Trophoblast cell (in vitro differentiated cells and primary cell): ENCODE results near the gene DBI.

ENCODE experiments used
- DNase-seq, 2 donors: peaks; one replicate each; pipeline ENCODE4 v3.0.0-alpha.2; 2016
- H2AFZ ChIP-seq: 2 replicates; pipeline ENCODE4 v1.6.1; 2013; ENCODE audit warnings: low read length, moderate library complexity, mild to moderate bottlenecking; ENCODE audit not compliant: insufficient read depth, poor library complexity
- H2AK5ac ChIP-seq: 2 replicates; pipeline ENCODE4 v1.6.1; 2013; ENCODE audit warnings: mild to moderate bottlenecking, low read length
- H2BK120ac ChIP-seq: 2 replicates; pipeline ENCODE4 v1.6.1; 2013; ENCODE audit warnings: low read length, mild to moderate bottlenecking, moderate library complexity; ENCODE audit not compliant: insufficient read depth, poor library complexity
- H2BK12ac ChIP-seq: 2 replicates; pipeline ENCODE4 v1.6.1; 2013; ENCODE audit warnings: mild to moderate bottlenecking, low read length, moderate library complexity
- H2BK5ac ChIP-seq: 2 replicates; pipeline ENCODE4 v1.6.1; 2013; ENCODE audit warnings: low read length, low read depth, moderate library complexity, mild to moderate bottlenecking; ENCODE audit not compliant: poor library complexity
- H3K14ac ChIP-seq: 2 replicates; pipeline ENCODE4 v1.6.1; 2013; ENCODE audit warnings: mild to moderate bottlenecking, low read length
- H3K18ac ChIP-seq: 2 replicates; pipeline ENCODE4 v1.6.1; 2013; ENCODE audit warnings: mild to moderate bottlenecking, low read length
- H3K23ac ChIP-seq: 2 replicates; pipeline ENCODE4 v1.6.1; 2013; ENCODE audit warnings: low read length
- H3K27ac ChIP-seq: 2 replicates; pipeline ENCODE4 v1.5.1; 2013; ENCODE audit warnings: low read depth, mild to moderate bottlenecking, inconsistent platforms, low read length, moderate library complexity
- H3K27me3 ChIP-seq: 2 replicates; pipeline ENCODE4 v1.6.1; 2013; ENCODE audit warnings: inconsistent platforms, mild to moderate bottlenecking, low read length, moderate library complexity; ENCODE audit not compliant: insufficient read depth
- H3K36me3 ChIP-seq, 2 experiments: 1 replicate in 1 of 2; 2 replicates in 1 of 2; pipeline ENCODE4 v1.6.1; 2013; ENCODE audit warnings: low read length in 2 of 2, mild to moderate bottlenecking in 2 of 2, moderate library complexity in 1 of 2; ENCODE audit not compliant: insufficient read depth in 2 of 2, control insufficient read depth in 1 of 2
- H3K4ac ChIP-seq: 2 replicates; pipeline ENCODE4 v1.6.1; 2013; ENCODE audit warnings: low read depth, mild to moderate bottlenecking, low read length, moderate library complexity
- H3K4me1 ChIP-seq, 2 experiments: 1 replicate in 1 of 2; 2 replicates in 1 of 2; pipeline ENCODE4 v1.6.1; 2013; ENCODE audit warnings: low read length in 2 of 2, mild to moderate bottlenecking in 2 of 2, moderate library complexity in 1 of 2; ENCODE audit not compliant: insufficient read depth in 2 of 2, control insufficient read depth in 1 of 2
- H3K4me2 ChIP-seq: 2 replicates; pipeline ENCODE4 v1.6.1; 2013; ENCODE audit warnings: inconsistent platforms, mild to moderate bottlenecking, low read length, moderate library complexity
- H3K4me3 ChIP-seq: 2 replicates; pipeline ENCODE4 v1.5.1; 2013; ENCODE audit warnings: mild to moderate bottlenecking, low read depth, low read length, inconsistent platforms
- H3K79me1 ChIP-seq: one replicate; pipeline ENCODE4 v1.6.1; 2013; ENCODE audit warnings: low read length
- H3K79me2 ChIP-seq: 2 replicates; pipeline ENCODE4 v1.6.1; 2013; ENCODE audit warnings: low read length, mild to moderate bottlenecking; ENCODE audit not compliant: control insufficient read depth, insufficient read depth, poor library complexity
- H3K9ac ChIP-seq: 2 replicates; pipeline ENCODE4 v1.6.1; 2013; ENCODE audit warnings: mild to moderate bottlenecking, low read length
- H3K9me3 ChIP-seq: 2 replicates; pipeline ENCODE4 v1.6.1; 2013; ENCODE audit warnings: low read depth, mild to moderate bottlenecking, control low read depth, inconsistent platforms, low read length; ENCODE audit not compliant: insufficient read depth
- H4K12ac ChIP-seq: 2 replicates; pipeline ENCODE4 v1.6.1; 2013; ENCODE audit warnings: low read depth, mild to moderate bottlenecking, low read length, moderate library complexity
- H4K8ac ChIP-seq: 2 replicates; pipeline ENCODE4 v1.6.1; 2013; ENCODE audit warnings: low read depth, mild to moderate bottlenecking, low read length, moderate library complexity
- H4K91ac ChIP-seq: one replicate; pipeline ENCODE4 v1.6.1; 2013; ENCODE audit warnings: low read depth, mild to moderate bottlenecking, low read length, moderate library complexity
- WGBS: extraction: QIAGEN DNeasy Blood & Tissue Kit; methylation state at CpG from one replicate; pipeline ENCODE4 v1.1.7; 2013; ENCODE audit warnings: missing lambda C conversion rate; ENCODE audit not compliant: insufficient read length, insufficient coverage; ENCODE audit errors: extremely low coverage; 5-methylcytosine and 5-hydroxymethylcytosine counted together

The DBI gene

GRCh38 chr2:119419065-119419464, 52.3 kb downstream of the DBI start:
- Histone ChIP-seq H3K79me1 (no peaks in the 10 kb centered on the region), H3K36me3 (no peaks in the 10 kb centered on the region), H3K9me3 (peaks cover 6% of the 10 kb centered on the region), H3K27ac (no peak overlapping the region), H4K12ac (no peak overlapping the region), H2BK12ac (no peak overlapping the region), H2AK5ac (no peak overlapping the region), H3K4ac (no peak overlapping the region), H2BK5ac (no peak overlapping the region), H2BK120ac (no peak overlapping the region), H3K4me1 (no peaks in the 10 kb centered on the region), H3K23ac (no peak overlapping the region), H2AFZ (no peak overlapping the region), H3K4me2 (no peak overlapping the region), H3K4me3 (no peak overlapping the region), H3K18ac (no peak overlapping the region), H3K14ac (no peak overlapping the region), H3K9ac (no peak overlapping the region), H3K27me3 (no peaks in the 10 kb centered on the region), H4K91ac (no peak overlapping the region), H4K8ac (no peak overlapping the region), H3K79me2 (no peaks in the 10 kb centered on the region)
- WGBS = no CpG with 5 or more reads among the region's 1 CpG
- DNase-seq = no peak

DNA sequence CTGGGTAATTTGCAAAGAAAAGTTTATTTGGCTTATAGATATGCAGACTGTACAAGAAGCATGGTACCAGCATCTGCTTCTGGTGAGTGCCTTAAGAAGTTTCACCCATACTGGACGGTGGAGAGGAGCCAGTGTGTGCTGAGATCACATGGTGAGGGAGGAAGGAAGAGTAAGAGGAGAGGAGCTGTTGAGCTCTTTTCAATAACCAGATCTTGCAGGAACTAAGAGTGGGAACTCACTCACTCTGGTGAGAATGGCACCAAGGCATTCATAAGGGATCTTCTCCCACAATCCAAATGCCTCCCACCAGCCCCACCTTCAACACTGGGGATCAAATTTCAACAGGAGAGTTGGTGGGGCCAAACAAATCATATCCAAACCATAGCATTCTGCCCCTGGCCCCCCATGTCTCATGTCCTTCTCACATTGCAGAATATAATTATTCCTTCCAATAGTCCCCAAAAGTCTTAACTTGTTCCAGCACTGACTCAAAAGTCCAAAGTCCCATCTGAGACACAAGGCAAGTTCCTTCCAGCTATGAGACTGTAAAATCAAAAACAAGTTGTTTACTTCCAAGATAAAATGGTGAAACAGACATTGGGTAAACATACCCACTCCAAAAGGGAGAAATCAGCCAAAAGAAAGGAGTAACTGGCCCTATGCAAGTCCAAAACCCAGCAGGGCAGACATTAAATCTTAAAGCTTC, 53.2 kb downstream of the DBI start:
- DNase-seq = no peak
- no peak overlapping the region for H2BK5ac ChIP-seq
- peaks cover 6% of the 10 kb centered on the region for H3K9me3 ChIP-seq
- H2AFZ ChIP-seq = no peak overlapping the region
- H4K91ac ChIP-seq = no peak overlapping the region
- H3K4me3 ChIP-seq = no peak overlapping the region
- no peak overlapping the region for H3K18ac ChIP-seq
- no peaks in the 10 kb centered on the region for H3K36me3 ChIP-seq
- no peak overlapping the region for H2BK12ac ChIP-seq
- H3K14ac ChIP-seq = no peak overlapping the region
- WGBS = no CpG with 5 or more reads among the region's 1 CpG
- no peak overlapping the region for H2AK5ac ChIP-seq
- no peak overlapping the region for H3K4ac ChIP-seq
- no peaks in the 10 kb centered on the region for H3K27me3 ChIP-seq
- no peaks in the 10 kb centered on the region for H3K79me2 ChIP-seq
- H3K4me1 ChIP-seq = no peaks in the 10 kb centered on the region
- no peak overlapping the region for H3K27ac ChIP-seq
- H3K4me2 ChIP-seq = no peak overlapping the region
- no peak overlapping the region for H4K8ac ChIP-seq
- no peak overlapping the region for H2BK120ac ChIP-seq
- no peaks in the 10 kb centered on the region for H3K79me1 ChIP-seq
- H3K23ac ChIP-seq = no peak overlapping the region
- H4K12ac ChIP-seq = no peak overlapping the region
- H3K9ac ChIP-seq = no peak overlapping the region

DNA sequence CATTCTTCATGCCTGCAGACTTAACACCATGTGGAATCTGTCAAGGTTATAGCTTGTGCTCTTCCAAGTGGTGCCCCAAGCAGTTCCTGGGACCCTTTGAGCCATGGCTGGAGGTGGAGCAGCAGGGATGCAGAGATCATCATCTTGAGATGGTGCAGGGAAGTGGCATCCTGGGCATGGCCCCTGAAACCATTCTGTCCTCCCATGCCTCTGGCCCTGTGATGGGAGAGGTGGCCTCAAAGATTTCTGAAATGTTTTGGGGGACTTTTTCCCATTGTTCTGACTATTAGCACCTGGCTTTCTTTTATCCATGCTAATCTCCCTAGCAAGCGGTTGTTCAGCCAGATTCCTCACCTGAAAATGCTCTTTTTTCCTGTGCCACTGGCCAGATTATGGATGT, 54.5 kb downstream of the DBI start:
- no peak overlapping the region for H2AK5ac ChIP-seq
- peaks cover 6% of the 10 kb centered on the region in 2 experiments for H3K4me1 ChIP-seq
- H3K79me2 ChIP-seq = no peaks in the 10 kb centered on the region
- no peak overlapping the region for H3K4ac ChIP-seq
- H3K9ac ChIP-seq = no peak overlapping the region
- H3K14ac ChIP-seq = no peak overlapping the region
- no peak for DNase-seq
- H3K27me3 ChIP-seq = no peaks in the 10 kb centered on the region
- peaks cover 6% of the 10 kb centered on the region for H3K79me1 ChIP-seq
- H3K27ac ChIP-seq = no peak overlapping the region
- no peak overlapping the region for H3K23ac ChIP-seq
- H3K4me3 ChIP-seq = no peak overlapping the region
- no peaks in the 10 kb centered on the region for H3K36me3 ChIP-seq
- H2AFZ ChIP-seq = no peak overlapping the region
- H4K12ac ChIP-seq = no peak overlapping the region
- no peak overlapping the region for H2BK120ac ChIP-seq
- no peak overlapping the region for H2BK12ac ChIP-seq
- H4K8ac ChIP-seq = no peak overlapping the region
- H2BK5ac ChIP-seq = no peak overlapping the region
- no peak overlapping the region for H3K4me2 ChIP-seq
- H3K18ac ChIP-seq = no peak overlapping the region
- peaks cover 6% of the 10 kb centered on the region for H3K9me3 ChIP-seq
- no peak overlapping the region for H4K91ac ChIP-seq
- no CpG with 5 or more reads among the region's 1 CpG for WGBS

DNA sequence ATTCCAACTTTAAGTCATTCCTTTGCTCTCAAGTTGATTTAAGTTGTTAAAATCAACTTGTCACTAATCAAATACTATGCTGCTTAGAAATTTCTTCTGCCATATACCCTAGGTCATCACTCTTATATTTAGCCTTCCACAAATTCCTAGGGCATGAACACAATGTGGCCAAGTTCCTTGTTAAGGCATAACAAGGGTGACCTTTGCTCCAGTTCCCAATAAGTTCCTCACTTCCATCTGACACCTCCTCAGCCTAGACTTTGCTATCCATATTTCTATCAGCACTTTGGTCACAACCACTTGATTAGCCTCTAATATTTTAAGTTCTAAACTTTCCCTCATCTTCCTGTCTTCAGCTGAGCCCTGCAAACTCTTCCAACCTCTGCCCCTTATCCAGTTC, 55.0 kb downstream of the DBI start:
- Histone ChIP-seq H4K91ac (no peak overlapping the region), H3K14ac (no peak overlapping the region), H3K4me3 (no peak overlapping the region), H3K4me1 (peaks cover 9% of the 10 kb centered on the region in 2 experiments), H3K79me2 (no peaks in the 10 kb centered on the region), H2AFZ (no peak overlapping the region), H3K27me3 (no peaks in the 10 kb centered on the region), H3K23ac (no peak overlapping the region), H2BK5ac (no peak overlapping the region), H2BK12ac (no peak overlapping the region), H3K9ac (no peak overlapping the region), H2BK120ac (no peak overlapping the region), H4K12ac (no peak overlapping the region), H2AK5ac (no peak overlapping the region), H3K79me1 (peaks cover 6% of the 10 kb centered on the region), H3K18ac (no peak overlapping the region), H3K9me3 (peaks cover 6% of the 10 kb centered on the region), H4K8ac (no peak overlapping the region), H3K4me2 (no peak overlapping the region), H3K4ac (no peak overlapping the region), H3K36me3 (no peaks in the 10 kb centered on the region), H3K27ac (no peak overlapping the region)
- no peak for DNase-seq
